Measurements from ENCODE around the gene PRKCA. TPM values are rescaled to one million over a fixed set of nuclear protein-coding genes. Genes with fewer than 3 reads are reported as not detected.

Gene PRKCA
- polyA plus RNA-seq, 2 donors, result 1.2 to 1.3 TPM

DNA sequence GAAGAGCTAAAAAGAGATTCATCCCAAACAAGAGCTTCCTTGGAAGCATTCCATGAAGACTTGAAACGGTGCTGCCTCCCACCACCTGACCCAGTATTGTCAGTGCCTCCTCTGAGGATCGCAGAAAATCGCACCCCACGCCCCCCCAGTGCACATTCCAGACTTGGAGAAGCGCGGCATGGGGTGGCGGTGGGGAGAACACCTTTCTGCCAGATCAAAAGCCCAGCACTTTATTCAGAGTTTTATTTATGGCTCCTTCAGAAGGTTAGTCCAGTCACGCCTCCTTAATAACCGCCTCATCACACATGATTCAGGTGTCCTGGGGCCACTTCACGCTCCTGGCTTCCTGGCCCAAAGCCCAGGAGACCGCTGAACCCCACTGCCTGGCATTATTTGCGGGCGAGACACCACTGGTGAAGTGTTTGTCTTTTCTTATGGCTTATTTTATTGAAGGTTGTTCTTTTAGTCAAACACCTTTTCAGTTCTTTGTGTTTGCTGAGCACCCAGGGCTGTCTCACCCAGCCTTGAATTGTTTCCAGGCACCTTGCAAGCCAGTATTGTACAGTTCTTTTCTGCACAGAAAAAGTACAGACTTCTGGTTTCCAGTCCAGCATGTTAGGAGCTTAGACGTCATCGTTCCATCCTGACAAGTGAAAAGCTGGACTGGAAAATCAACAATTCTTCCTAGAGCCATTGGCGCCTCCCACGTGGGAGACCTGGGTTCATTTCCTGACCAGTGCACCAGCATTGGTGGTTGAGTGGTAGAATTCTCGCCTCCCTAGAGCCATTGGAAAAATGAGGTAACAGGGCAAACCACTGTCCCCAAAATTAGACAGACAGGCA lies 452.9 kb downstream of the PRKCA start:
- no peaks in the 10 kb centered on the region for H3K9me3 ChIP-seq (ENCODE audit: control insufficient read depth in 2 of 2, insufficient read depth in 1 of 2, low read depth in 1 of 2, low read length in 1 of 2)
- H3K4me1 ChIP-seq (ENCODE audit: control insufficient read depth in 2 of 2, insufficient read depth in 2 of 2, low read length in 1 of 2), result peaks cover 0 to 5% of the 10 kb centered on the region in 2 donors
- H3K4me3 ChIP-seq (ENCODE audit: low read depth in 1 of 2, low read length in 2 of 2), result no peak overlapping the region
- no peak overlapping the region for H3K27ac ChIP-seq (ENCODE audit: low read depth in 2 of 2, low read length in 1 of 2)
- H3K36me3 ChIP-seq (ENCODE audit: control insufficient read depth in 2 of 2, insufficient read depth in 2 of 2, low read length in 1 of 2), result no peaks in the 10 kb centered on the region
- no peaks in the 10 kb centered on the region for H3K27me3 ChIP-seq (ENCODE audit: control insufficient read depth in 1 of 2, insufficient read depth in 2 of 2, low read length in 2 of 2)
- 55 to 67% methylated on average over 18 of the region's 18 CpGs for WGBS, 2 donors

DNA sequence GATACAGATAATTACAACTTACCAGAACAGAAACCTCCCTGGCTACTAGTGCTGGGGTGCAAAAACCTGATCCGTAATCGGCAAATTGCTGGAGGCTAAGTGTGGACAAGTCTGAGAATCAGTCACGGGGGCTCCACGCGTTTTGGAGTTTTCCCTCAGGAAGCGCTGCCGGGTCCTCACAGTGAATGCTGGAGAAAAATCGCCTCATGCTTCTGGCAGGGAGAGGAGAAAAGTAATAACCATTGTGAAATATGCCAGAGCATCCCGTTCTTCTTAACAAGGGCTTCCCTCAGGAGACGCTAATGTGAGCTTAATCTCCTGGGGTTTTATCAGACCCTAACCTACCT lies 453.5 kb downstream of the PRKCA start:
- Histone ChIP-seq H3K4me3 (ENCODE audit: low read depth in 1 of 2, low read length in 2 of 2) (no peak overlapping the region), H3K27me3 (ENCODE audit: control insufficient read depth in 1 of 2, insufficient read depth in 2 of 2, low read length in 2 of 2) (no peaks in the 10 kb centered on the region), H3K9me3 (ENCODE audit: control insufficient read depth in 2 of 2, insufficient read depth in 1 of 2, low read depth in 1 of 2, low read length in 1 of 2) (no peaks in the 10 kb centered on the region), H3K36me3 (ENCODE audit: control insufficient read depth in 2 of 2, insufficient read depth in 2 of 2, low read length in 1 of 2) (no peaks in the 10 kb centered on the region), H3K4me1 (ENCODE audit: control insufficient read depth in 2 of 2, insufficient read depth in 2 of 2, low read length in 1 of 2) (peaks cover 0 to 5% of the 10 kb centered on the region in 2 donors), H3K27ac (ENCODE audit: low read depth in 2 of 2, low read length in 1 of 2) (no peak overlapping the region)
- 63 to 82% methylated on average over 10 of the region's 10 CpGs for WGBS, 2 donors

DNA sequence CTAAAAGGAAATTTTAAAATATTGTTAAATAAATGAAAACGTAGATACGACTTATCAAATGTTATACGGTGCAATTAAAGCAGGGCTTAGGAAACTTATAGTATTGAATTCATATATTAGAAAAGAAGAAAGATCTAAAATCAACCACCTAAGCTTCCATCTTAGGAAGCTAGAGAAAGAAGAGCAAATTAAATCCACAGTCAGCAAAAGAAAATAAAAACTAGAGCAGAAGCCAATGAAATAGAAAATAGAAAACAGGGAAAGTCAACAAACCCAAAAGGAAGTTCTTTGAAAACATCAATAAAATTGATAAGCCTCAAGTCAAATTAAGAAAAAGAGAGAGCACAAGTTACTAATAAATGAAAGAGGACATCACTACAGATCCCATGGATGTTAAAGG lies 457.9 kb downstream of the PRKCA start:
- Histone ChIP-seq H3K4me1 (ENCODE audit: control insufficient read depth in 2 of 2, insufficient read depth in 2 of 2, low read length in 1 of 2) (peaks cover 0 to 2% of the 10 kb centered on the region in 2 donors), H3K27me3 (ENCODE audit: control insufficient read depth in 1 of 2, insufficient read depth in 2 of 2, low read length in 2 of 2) (no peaks in the 10 kb centered on the region)
- 95 to 99% methylated on average over 3 of the region's 3 CpGs for WGBS, 2 donors

DNA sequence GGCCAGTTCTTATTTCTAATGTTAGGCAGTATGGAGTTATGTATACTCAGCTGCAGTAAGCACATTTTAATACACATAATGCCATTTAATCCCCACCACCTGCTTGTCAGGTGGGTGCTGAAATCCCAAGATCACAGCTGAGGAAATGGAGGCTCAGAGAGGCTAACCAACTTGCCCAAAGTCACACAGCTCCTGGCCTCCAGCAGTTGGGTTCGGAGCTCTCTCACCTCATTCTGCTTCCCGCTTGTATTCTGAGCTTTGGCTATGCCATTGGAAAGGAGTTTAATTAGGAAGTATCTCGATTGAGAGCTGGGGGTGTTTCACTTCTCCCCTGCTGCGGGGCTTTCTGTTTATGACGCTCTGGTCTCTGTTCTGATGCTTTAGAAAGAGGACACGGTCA lies 459.9 kb downstream of the PRKCA start:
- Histone ChIP-seq H3K4me1 (ENCODE audit: control insufficient read depth in 2 of 2, insufficient read depth in 2 of 2, low read length in 1 of 2) (no peaks in the 10 kb centered on the region), H3K27me3 (ENCODE audit: control insufficient read depth in 1 of 2, insufficient read depth in 2 of 2, low read length in 2 of 2) (no peaks in the 10 kb centered on the region), H3K27ac (ENCODE audit: low read depth in 2 of 2, low read length in 1 of 2) (no peak overlapping the region), H3K36me3 (ENCODE audit: control insufficient read depth in 2 of 2, insufficient read depth in 2 of 2, low read length in 1 of 2) (no peaks in the 10 kb centered on the region), H3K9me3 (ENCODE audit: control insufficient read depth in 2 of 2, insufficient read depth in 1 of 2, low read depth in 1 of 2, low read length in 1 of 2) (no peaks in the 10 kb centered on the region), H3K4me3 (ENCODE audit: low read depth in 1 of 2, low read length in 2 of 2) (no peak overlapping the region)
- WGBS, 2 donors, result 92 to 93% methylated on average over 6 of the region's 6 CpGs

More for the DNA sequence above, 457.9 kb downstream of the PRKCA start:
- Histone ChIP-seq H3K9me3 (ENCODE audit: control insufficient read depth in 2 of 2, insufficient read depth in 1 of 2, low read depth in 1 of 2, low read length in 1 of 2) (no peaks in the 10 kb centered on the region), H3K36me3 (ENCODE audit: control insufficient read depth in 2 of 2, insufficient read depth in 2 of 2, low read length in 1 of 2) (no peaks in the 10 kb centered on the region), H3K27ac (ENCODE audit: low read depth in 2 of 2, low read length in 1 of 2) (no peak overlapping the region), H3K4me3 (ENCODE audit: low read depth in 1 of 2, low read length in 2 of 2) (no peak overlapping the region)

DNA sequence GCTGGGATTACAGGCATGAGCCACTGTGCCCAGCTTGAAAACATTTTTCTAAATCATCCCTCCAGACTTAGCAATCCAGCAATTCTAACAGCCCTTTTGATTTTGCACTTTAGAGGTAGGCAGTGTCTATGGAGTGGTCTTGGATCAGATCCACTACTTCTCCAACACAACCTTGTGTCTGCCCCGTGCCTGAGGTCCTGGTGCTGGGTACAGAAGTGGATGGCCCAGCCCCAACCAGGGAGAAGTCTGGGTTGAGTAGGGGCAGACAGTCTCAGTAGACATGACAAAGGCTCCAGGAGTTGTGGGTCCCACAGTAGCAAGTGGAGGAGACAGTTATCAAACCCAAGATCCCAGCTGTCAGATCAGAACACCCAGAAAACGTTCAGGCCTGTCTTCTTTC lies 460.6 kb downstream of the PRKCA start:
- H3K27ac ChIP-seq (ENCODE audit: low read depth in 2 of 2, low read length in 1 of 2), result no peak overlapping the region
- WGBS, 2 donors, result 60 to 61% methylated on average over 2 of the region's 2 CpGs

DNA sequence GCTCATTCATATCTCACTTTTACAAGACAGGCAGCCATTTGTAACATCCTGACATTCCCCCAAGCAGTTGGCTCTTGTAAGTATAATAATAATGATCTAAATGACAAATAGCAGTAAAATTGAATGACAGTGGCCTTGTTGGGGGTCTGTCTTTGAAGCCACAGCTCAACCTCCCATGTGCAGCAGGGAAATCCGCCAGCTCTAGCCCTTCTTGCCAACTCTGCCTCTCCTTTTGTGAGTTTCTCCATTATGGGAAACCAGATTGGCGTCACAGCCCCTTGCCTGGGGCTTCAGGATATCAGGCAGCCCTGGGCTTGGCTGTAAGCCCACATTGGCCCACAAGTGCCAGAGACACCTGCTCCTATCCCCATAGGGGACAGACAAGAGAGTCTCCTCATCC lies 462.1 kb downstream of the PRKCA start:
- 65 to 72% methylated on average over 2 of the region's 2 CpGs for WGBS, 2 donors
- Histone ChIP-seq H3K4me3 (ENCODE audit: low read depth in 1 of 2, low read length in 2 of 2) (no peak overlapping the region), H3K27me3 (ENCODE audit: control insufficient read depth in 1 of 2, insufficient read depth in 2 of 2, low read length in 2 of 2) (no peaks in the 10 kb centered on the region), H3K36me3 (ENCODE audit: control insufficient read depth in 2 of 2, insufficient read depth in 2 of 2, low read length in 1 of 2) (no peaks in the 10 kb centered on the region), H3K9me3 (ENCODE audit: control insufficient read depth in 2 of 2, insufficient read depth in 1 of 2, low read depth in 1 of 2, low read length in 1 of 2) (no peaks in the 10 kb centered on the region), H3K4me1 (ENCODE audit: control insufficient read depth in 2 of 2, insufficient read depth in 2 of 2, low read length in 1 of 2) (no peaks in the 10 kb centered on the region), H3K27ac (ENCODE audit: low read depth in 2 of 2, low read length in 1 of 2) (no peak overlapping the region)

More for the DNA sequence above, 460.6 kb downstream of the PRKCA start:
- H3K36me3 ChIP-seq (ENCODE audit: control insufficient read depth in 2 of 2, insufficient read depth in 2 of 2, low read length in 1 of 2), result no peaks in the 10 kb centered on the region
- H3K9me3 ChIP-seq (ENCODE audit: control insufficient read depth in 2 of 2, insufficient read depth in 1 of 2, low read depth in 1 of 2, low read length in 1 of 2), result no peaks in the 10 kb centered on the region
- H3K4me3 ChIP-seq (ENCODE audit: low read depth in 1 of 2, low read length in 2 of 2), result no peak overlapping the region
- no peaks in the 10 kb centered on the region for H3K4me1 ChIP-seq (ENCODE audit: control insufficient read depth in 2 of 2, insufficient read depth in 2 of 2, low read length in 1 of 2)
- H3K27me3 ChIP-seq (ENCODE audit: control insufficient read depth in 1 of 2, insufficient read depth in 2 of 2, low read length in 2 of 2), result no peaks in the 10 kb centered on the region

DNA sequence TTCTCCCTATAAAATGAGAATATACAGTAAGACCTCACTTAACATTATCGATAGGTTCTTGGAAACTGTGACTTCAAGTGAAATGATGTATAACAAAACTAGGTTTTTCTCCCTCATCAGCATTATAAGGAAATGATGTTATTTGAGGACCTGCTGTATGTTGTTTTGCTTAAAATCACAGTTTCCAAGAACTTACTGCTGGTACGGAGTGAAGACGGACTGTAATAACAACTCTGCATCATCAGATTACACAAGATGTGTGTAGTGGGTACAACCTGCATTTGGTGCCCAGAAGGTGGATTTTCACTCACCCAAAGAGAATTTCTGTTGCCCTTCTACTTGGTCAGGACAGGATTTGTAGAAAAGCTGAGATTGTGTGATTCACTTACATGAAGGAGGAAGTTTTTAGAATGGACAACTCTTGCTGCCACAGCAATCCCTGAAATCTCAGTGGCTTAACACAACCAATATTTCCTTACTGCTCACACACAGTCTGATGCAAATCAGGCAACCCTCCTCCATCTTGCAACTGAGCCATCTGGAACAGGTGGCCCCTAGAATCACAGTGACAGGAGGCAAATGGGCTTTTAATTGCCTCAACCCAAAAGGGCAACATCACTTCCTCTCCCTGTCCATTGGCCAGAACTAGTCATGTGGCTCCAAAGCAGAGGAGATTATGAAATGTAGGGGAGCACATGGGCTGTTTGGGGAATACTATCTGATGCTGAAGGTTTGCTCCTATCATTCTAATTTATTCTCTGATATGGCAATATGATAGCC lies 464.9 kb downstream of the PRKCA start:
- H3K36me3 ChIP-seq (ENCODE audit: control insufficient read depth in 2 of 2, insufficient read depth in 2 of 2, low read length in 1 of 2), result no peaks in the 10 kb centered on the region
- WGBS, 2 donors, result 91 to 95% methylated on average over 3 of the region's 3 CpGs
- H3K27me3 ChIP-seq (ENCODE audit: control insufficient read depth in 1 of 2, insufficient read depth in 2 of 2, low read length in 2 of 2), result no peaks in the 10 kb centered on the region
- H3K27ac ChIP-seq (ENCODE audit: low read depth in 2 of 2, low read length in 1 of 2), result no peak overlapping the region
- no peak overlapping the region for H3K4me3 ChIP-seq (ENCODE audit: low read depth in 1 of 2, low read length in 2 of 2)
- no peaks in the 10 kb centered on the region for H3K4me1 ChIP-seq (ENCODE audit: control insufficient read depth in 2 of 2, insufficient read depth in 2 of 2, low read length in 1 of 2)
- H3K9me3 ChIP-seq (ENCODE audit: control insufficient read depth in 2 of 2, insufficient read depth in 1 of 2, low read depth in 1 of 2, low read length in 1 of 2), result no peaks in the 10 kb centered on the region

DNA sequence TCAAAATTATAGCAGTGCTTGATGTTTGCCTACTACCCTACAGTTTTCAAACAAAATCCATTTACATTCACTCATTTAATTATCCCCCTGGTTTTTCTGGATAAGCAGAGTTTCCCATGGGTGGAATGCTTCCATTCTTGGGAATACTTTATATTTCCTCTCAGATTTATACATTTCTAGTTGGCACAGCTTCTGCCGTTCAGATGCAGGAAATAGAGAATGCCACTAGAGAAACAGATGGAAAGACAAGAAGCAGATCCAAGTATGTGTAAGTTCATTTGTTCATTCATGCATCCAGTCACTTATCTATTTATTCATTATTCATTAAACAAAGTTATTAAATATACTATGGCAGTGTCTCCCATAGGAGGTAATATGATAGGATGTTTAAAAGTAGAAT lies 467.5 kb downstream of the PRKCA start:
- WGBS, 2 donors, result 50 to 65% methylated on average over 1 of the region's 1 CpG
- H3K36me3 ChIP-seq (ENCODE audit: control insufficient read depth in 2 of 2, insufficient read depth in 2 of 2, low read length in 1 of 2), result peaks cover 3% of the 10 kb centered on the region in 2 donors
- no peak overlapping the region for H3K27ac ChIP-seq (ENCODE audit: low read depth in 2 of 2, low read length in 1 of 2)
- no peaks in the 10 kb centered on the region for H3K9me3 ChIP-seq (ENCODE audit: control insufficient read depth in 2 of 2, insufficient read depth in 1 of 2, low read depth in 1 of 2, low read length in 1 of 2)
- H3K27me3 ChIP-seq (ENCODE audit: control insufficient read depth in 1 of 2, insufficient read depth in 2 of 2, low read length in 2 of 2), result no peaks in the 10 kb centered on the region
- H3K4me1 ChIP-seq (ENCODE audit: control insufficient read depth in 2 of 2, insufficient read depth in 2 of 2, low read length in 1 of 2), result no peaks in the 10 kb centered on the region
- no peak overlapping the region for H3K4me3 ChIP-seq (ENCODE audit: low read depth in 1 of 2, low read length in 2 of 2)

DNA sequence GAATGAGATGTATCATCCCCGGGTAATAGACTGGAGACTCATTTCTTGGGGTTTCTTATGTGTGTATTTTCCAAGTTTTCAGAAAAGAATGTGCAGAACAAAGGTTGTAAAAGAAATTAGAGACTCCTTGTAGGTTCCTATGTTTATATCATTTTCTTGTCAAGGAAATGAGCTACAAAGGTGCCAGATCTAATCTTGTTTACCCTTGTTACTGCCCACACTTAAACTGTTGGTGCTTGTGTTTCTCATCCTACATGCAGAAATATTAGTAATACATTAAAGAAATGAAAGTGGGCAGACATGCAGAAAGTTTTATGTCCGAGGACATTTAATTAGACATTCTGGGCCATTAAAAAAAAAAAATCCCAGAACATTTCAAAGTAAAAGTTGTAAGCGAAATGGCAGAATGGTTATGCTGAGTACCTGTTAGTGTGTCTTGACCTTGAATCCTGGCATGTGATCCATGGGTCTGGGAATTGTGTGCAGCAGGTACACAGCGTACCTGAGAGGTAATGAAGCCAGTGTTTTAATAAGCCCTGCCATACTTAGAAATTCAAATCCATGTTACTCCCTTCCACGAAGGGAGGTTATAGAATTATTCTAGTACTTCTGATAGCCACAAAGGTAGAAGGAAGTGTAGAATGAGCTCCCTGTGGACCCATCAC lies 469.9 kb downstream of the PRKCA start:
- 84 to 86% methylated on average over 5 of the region's 5 CpGs for WGBS, 2 donors

More for the DNA sequence above, 469.9 kb downstream of the PRKCA start:
- Histone ChIP-seq H3K9me3 (ENCODE audit: control insufficient read depth in 2 of 2, insufficient read depth in 1 of 2, low read depth in 1 of 2, low read length in 1 of 2) (no peaks in the 10 kb centered on the region), H3K27ac (ENCODE audit: low read depth in 2 of 2, low read length in 1 of 2) (no peak overlapping the region), H3K36me3 (ENCODE audit: control insufficient read depth in 2 of 2, insufficient read depth in 2 of 2, low read length in 1 of 2) (peaks cover 3% of the 10 kb centered on the region in 2 donors), H3K4me1 (ENCODE audit: control insufficient read depth in 2 of 2, insufficient read depth in 2 of 2, low read length in 1 of 2) (no peaks in the 10 kb centered on the region), H3K4me3 (ENCODE audit: low read depth in 1 of 2, low read length in 2 of 2) (no peak overlapping the region), H3K27me3 (ENCODE audit: control insufficient read depth in 1 of 2, insufficient read depth in 2 of 2, low read length in 2 of 2) (no peaks in the 10 kb centered on the region)
